OCI-LY1 (cell line): ENCODE data around the gene CLEC18B.

ENCODE experiments used
- H2AFZ ChIP-seq: fragments of 200-600 bp; sonication (generic), shearing (Covaris generic); 2 replicates; pipeline ENCODE4 v1.6.0; 2014; ENCODE audit warnings: antibody characterized with exemption, mild to moderate bottlenecking, low read length
- H3F3A ChIP-seq: fragments of 200-600 bp; sonication (generic), shearing (Covaris generic); 2 replicates; pipeline ENCODE4 v1.6.0; 2014; ENCODE audit warnings: mild to moderate bottlenecking, antibody characterized with exemption, low read length, moderate library complexity; ENCODE audit not compliant: insufficient read depth
- H3K27ac ChIP-seq: fragments of 200-600 bp; sonication (generic); 2 replicates; pipeline ENCODE4 v1.5.1; 2014; ENCODE audit warnings: low read length, mixed run types, mild to moderate bottlenecking, low read depth; ENCODE audit not compliant: poor library complexity, severe bottlenecking
- H3K27me3 ChIP-seq: fragments of 200-600 bp; sonication (generic); 2 replicates; pipeline ENCODE4 v1.6.0; 2014; ENCODE audit warnings: antibody characterized with exemption, mild to moderate bottlenecking, low read length, moderate library complexity; ENCODE audit not compliant: insufficient read depth
- H3K36me3 ChIP-seq: fragments of 200-600 bp; sonication (generic); 2 replicates; pipeline ENCODE4 v1.6.1; 2014; ENCODE audit warnings: mild to moderate bottlenecking, antibody characterized with exemption, low read length, moderate library complexity, mixed read lengths; ENCODE audit not compliant: insufficient read depth
- H3K4me1 ChIP-seq: fragments of 200-600 bp; sonication (generic); 2 replicates; pipeline ENCODE4 v1.5.1; 2014; ENCODE audit warnings: mild to moderate bottlenecking, low read length, moderate library complexity; ENCODE audit not compliant: insufficient read depth, severe bottlenecking
- H3K4me2 ChIP-seq: fragments of 200-600 bp; sonication (generic), shearing (Covaris generic); 2 replicates; pipeline ENCODE4 v1.6.1; 2014; ENCODE audit warnings: low read length
- H3K4me3 ChIP-seq: fragments of 200-600 bp; sonication (generic); 2 replicates; pipeline ENCODE4 v1.5.1; 2014; ENCODE audit warnings: low read length, low read depth, mild to moderate bottlenecking, mixed read lengths; ENCODE audit not compliant: poor library complexity, severe bottlenecking
- H3K79me2 ChIP-seq: fragments of 200-600 bp; shearing (Covaris generic); 2 replicates; pipeline ENCODE4 v1.6.1; 2016; ENCODE audit warnings: mixed run types, low read length, mixed read lengths; ENCODE audit not compliant: insufficient read depth
- H3K9ac ChIP-seq: fragments of 200-600 bp; sonication (generic), shearing (Covaris generic); 2 replicates; pipeline ENCODE4 v1.6.1; 2014; ENCODE audit warnings: mild to moderate bottlenecking, low read length, mixed read lengths
- H3K9me2 ChIP-seq: fragments of 200-600 bp; sonication (generic), shearing (Covaris generic); 2 replicates; pipeline ENCODE4 v1.6.1; 2014; ENCODE audit warnings: low read depth, mild to moderate bottlenecking, low read length, mixed read lengths
- H3K9me3 ChIP-seq: fragments of 200-600 bp; shearing (Covaris generic); 2 replicates; pipeline ENCODE4 v1.6.1; 2014; ENCODE audit warnings: low read length, mixed read lengths
- H4K20me1 ChIP-seq: fragments of 200-600 bp; sonication (generic), shearing (Covaris generic); 2 replicates; pipeline ENCODE4 v1.6.0; 2016; ENCODE audit warnings: mild to moderate bottlenecking, low read length; ENCODE audit not compliant: insufficient read depth
- CTCF ChIP-seq: fragments of 200-600 bp; sonication (generic), shearing (Covaris generic); IDR thresholded peaks from 2 replicates; pipeline ENCODE4 v1.5.1; 2017; ENCODE audit warnings: mild to moderate bottlenecking, antibody characterized with exemption, low read length, moderate library complexity, mixed read lengths
- EZH2 ChIP-seq: fragments of 200-600 bp; sonication (generic), shearing (Covaris generic); IDR thresholded peaks from 2 replicates; pipeline ENCODE4 v1.8.0; 2017; ENCODE audit warnings: borderline replicate concordance, mixed run types, mild to moderate bottlenecking, antibody characterized with exemption, low read length, moderate library complexity, mixed read lengths

CLEC18B gene

GRCh38 chr16:74460542-74460941 is 39.3 kb upstream of the CLEC18B start:
- no peak overlapping the region for H3K9ac ChIP-seq
- no peaks in the 10 kb centered on the region for H3K27me3 ChIP-seq
- H3K27ac ChIP-seq: no peak overlapping the region
- no peak overlapping the region for H3K4me3 ChIP-seq
- peaks cover 4% of the 10 kb centered on the region for H3K4me1 ChIP-seq
- no peak for TF ChIP-seq EZH2
- TF ChIP-seq CTCF: no peak
- H3K79me2 ChIP-seq: no peaks in the 10 kb centered on the region
- H3K9me2 ChIP-seq: no peaks in the 10 kb centered on the region
- H3K36me3 ChIP-seq: peaks cover 87% of the 10 kb centered on the region
- no peaks in the 10 kb centered on the region for H3K9me3 ChIP-seq
- H4K20me1 ChIP-seq: no peaks in the 10 kb centered on the region
- no peak overlapping the region for H2AFZ ChIP-seq
- H3K4me2 ChIP-seq: no peak overlapping the region
- no peaks in the 10 kb centered on the region for H3F3A ChIP-seq

GRCh38 chr16:74456290-74456625 is 35.0 kb upstream of the CLEC18B start:
- no peaks in the 10 kb centered on the region for H3K79me2 ChIP-seq
- H4K20me1 ChIP-seq: no peaks in the 10 kb centered on the region
- no peak overlapping the region for H3K9ac ChIP-seq
- no peak overlapping the region for H3K4me2 ChIP-seq
- peaks cover 9% of the 10 kb centered on the region for H3K4me1 ChIP-seq
- no peaks in the 10 kb centered on the region for H3K9me2 ChIP-seq
- H3K27ac ChIP-seq: no peak overlapping the region
- H3K27me3 ChIP-seq: no peaks in the 10 kb centered on the region
- H2AFZ ChIP-seq: no peak overlapping the region
- H3K36me3 ChIP-seq: peaks cover 72% of the 10 kb centered on the region
- H3K4me3 ChIP-seq: no peak overlapping the region
- TF ChIP-seq CTCF (no peak), EZH2 (no peak)
- no peaks in the 10 kb centered on the region for H3K9me3 ChIP-seq
- no peaks in the 10 kb centered on the region for H3F3A ChIP-seq

- no peaks in the 10 kb centered on the region for H3K79me2 ChIP-seq
- no peaks in the 10 kb centered on the region for H3F3A ChIP-seq
- TF ChIP-seq CTCF (no peak), EZH2 (no peak)
- H3K9me3 ChIP-seq: no peaks in the 10 kb centered on the region
- H3K36me3 ChIP-seq: peaks cover 69% of the 10 kb centered on the region
- H3K27me3 ChIP-seq: no peaks in the 10 kb centered on the region
- no peaks in the 10 kb centered on the region for H4K20me1 ChIP-seq
- no peaks in the 10 kb centered on the region for H3K9me2 ChIP-seq
- no peak overlapping the region for H3K4me2 ChIP-seq
- H3K9ac ChIP-seq: no peak overlapping the region
- peaks cover 9% of the 10 kb centered on the region for H3K4me1 ChIP-seq
- H2AFZ ChIP-seq: no peak overlapping the region
- no peak overlapping the region for H3K27ac ChIP-seq
- H3K4me3 ChIP-seq: no peak overlapping the region
Measured at GRCh38 chr16:74455619-74456289, 34.5 kb upstream of the CLEC18B start.
